SK-N-MC (cell line): ENCODE data around the gene PHLDA2.

Experiments used
- EZH2 ChIP-seq: fragments of 200-600 bp; sonication (generic); IDR thresholded peaks from one replicate; pipeline ENCODE4 v1.6.1; 2017; ENCODE audit warnings: antibody characterized with exemption
- POLR2AphosphoS5 ChIP-seq: IDR thresholded peaks from 2 replicates; pipeline ENCODE4 v1.6.1; 2012; ENCODE audit warnings: mild to moderate bottlenecking, low read depth, low read length, borderline replicate concordance

- no peak for TF ChIP-seq EZH2
- no peak for TF ChIP-seq POLR2AphosphoS5
These were observed 3.6 kb upstream of the PHLDA2 start for GRCh38 chr11:2932850-2933251.
